ENCODE results near the gene C10orf143. TPM values are rescaled to one million over a fixed set of nuclear protein-coding genes. Genes with fewer than 3 reads are reported as not detected.

Gene C10orf143
- total and polyA plus RNA-seq, 2 of the 8 experiments (the other 6 are each of a cell fraction or from before 2014, with no cell fraction given), result 1.6 to 2.0 TPM

GRCh38 chr10:130138479-130138866 is 27.8 kb upstream of the C10orf143 start (continued):
- TF ChIP-seq CHD7 (IDR thresholded peaks at IDR 0.05; ENCODE audit: insufficient replicate concordance, low read length) (no peak), CEBPB (IDR thresholded peaks at IDR 0.05; ENCODE audit: low read depth, low read length) (no peak), SP1 (IDR thresholded peaks at IDR 0.05; ENCODE audit: low read depth, low read length) (no peak), RXRA (IDR thresholded peaks at IDR 0.05; ENCODE audit: insufficient read depth, low read depth, low read length) (no peak)

All from H1 (cell line).